Tibial nerve (tissue), 4 donors: ENCODE data around the gene SHKBP1.

Source experiments
- CTCF ChIP-seq, 5 experiments: fragments of 200-600 bp in 3 of 5; fragments of 450-650 bp in 2 of 5; sonication (generic) in 3 of 5; IDR thresholded peaks; one replicate each; pipeline ENCODE4 v1.5.1; 2016 to 2019; ENCODE audit warnings: antibody characterized with exemption in 5 of 5, mild to moderate bottlenecking in 3 of 5, moderate library complexity in 2 of 5
- EP300 ChIP-seq, 2 donors: sonication (generic); formaldehyde crosslinking; IDR thresholded peaks; one replicate each; pipeline ENCODE4 v1.6.1; 2017; ENCODE audit warnings: antibody characterized with exemption in 2 of 2, mild to moderate bottlenecking in 1 of 2
- POLR2A ChIP-seq, 2 donors: fragments of 450-650 bp; IDR thresholded peaks; one replicate each; pipeline ENCODE4 v1.6.1; 2017; ENCODE audit warnings: antibody characterized with exemption in 2 of 2, mild to moderate bottlenecking in 2 of 2, moderate library complexity in 2 of 2

- peak; percentile 93 to 98 (median 96) for TF ChIP-seq CTCF (IDR thresholded peaks at IDR 0.05)
- TF ChIP-seq POLR2A (IDR thresholded peaks at IDR 0.05) = no peak
- no peak for TF ChIP-seq EP300 (IDR thresholded peaks at IDR 0.05)
These were observed 21.6 kb downstream of the SHKBP1 start for GRCh38 chr19:40598121-40598917.
